ENCODE measurements around the gene ARHGAP25.

DNA sequence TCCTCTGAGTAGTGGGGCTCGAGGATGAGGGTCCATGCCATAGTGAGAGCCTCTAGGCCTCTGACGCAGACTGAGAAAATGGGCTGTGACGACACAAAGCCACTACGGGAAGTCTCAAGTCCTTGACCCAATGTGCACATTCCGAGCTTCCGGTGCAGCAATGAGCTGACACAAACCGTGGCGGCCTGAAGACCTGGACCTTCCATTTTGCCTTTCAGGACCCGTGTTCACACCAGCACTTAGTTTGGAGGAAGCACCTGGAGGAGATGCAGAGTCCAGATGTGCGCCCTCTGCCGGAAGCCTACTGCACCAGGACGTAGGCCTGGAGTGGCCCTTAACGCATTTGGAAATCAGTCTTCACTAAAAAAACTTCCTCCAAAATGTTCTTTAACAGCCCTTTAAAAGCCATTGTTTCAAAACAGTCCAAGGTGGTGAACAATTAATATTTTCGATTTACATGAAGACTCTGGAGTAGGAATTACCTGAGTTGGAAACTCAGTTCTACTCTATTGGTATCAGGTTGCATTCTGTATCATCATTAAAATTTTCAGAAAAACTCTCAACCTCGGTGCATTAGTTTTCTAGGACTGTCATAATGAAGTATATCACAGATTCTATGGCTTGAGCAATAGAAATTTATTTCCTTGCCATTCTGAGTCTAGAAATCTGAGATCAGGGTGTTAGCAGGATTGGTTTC, 102.7 kb downstream of the ARHGAP25 start:
- TF ChIP-seq, protein P1, sequence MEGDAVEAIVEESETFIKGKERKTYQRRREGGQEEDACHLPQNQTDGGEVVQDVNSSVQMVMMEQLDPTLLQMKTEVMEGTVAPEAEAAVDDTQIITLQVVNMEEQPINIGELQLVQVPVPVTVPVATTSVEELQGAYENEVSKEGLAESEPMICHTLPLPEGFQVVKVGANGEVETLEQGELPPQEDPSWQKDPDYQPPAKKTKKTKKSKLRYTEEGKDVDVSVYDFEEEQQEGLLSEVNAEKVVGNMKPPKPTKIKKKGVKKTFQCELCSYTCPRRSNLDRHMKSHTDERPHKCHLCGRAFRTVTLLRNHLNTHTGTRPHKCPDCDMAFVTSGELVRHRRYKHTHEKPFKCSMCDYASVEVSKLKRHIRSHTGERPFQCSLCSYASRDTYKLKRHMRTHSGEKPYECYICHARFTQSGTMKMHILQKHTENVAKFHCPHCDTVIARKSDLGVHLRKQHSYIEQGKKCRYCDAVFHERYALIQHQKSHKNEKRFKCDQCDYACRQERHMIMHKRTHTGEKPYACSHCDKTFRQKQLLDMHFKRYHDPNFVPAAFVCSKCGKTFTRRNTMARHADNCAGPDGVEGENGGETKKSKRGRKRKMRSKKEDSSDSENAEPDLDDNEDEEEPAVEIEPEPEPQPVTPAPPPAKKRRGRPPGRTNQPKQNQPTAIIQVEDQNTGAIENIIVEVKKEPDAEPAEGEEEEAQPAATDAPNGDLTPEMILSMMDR (IDR thresholded peaks at IDR 0.05) = peak; percentile 55 to 83 (median 73)
- no peak for TF ChIP-seq POLR2A (IDR thresholded peaks at IDR 0.05)

Data from upper lobe of left lung (tissue), 4 donors.